Adrenal gland (tissue), 5 donors: Measurements from ENCODE around the gene RABGAP1L.

Experiments
- CTCF ChIP-seq, 6 experiments: fragments of 450-650 bp in 4 of 6; fragments of 200-600 bp in 2 of 6; sonication (generic) in 1 of 6; IDR thresholded peaks; 1 replicate in 5 of 6; 2 replicates in 1 of 6; pipeline versions ENCODE4 v1.5.1 to v1.8.0; 2016 to 2021; ENCODE audit warnings: antibody characterized with exemption in 6 of 6, mild to moderate bottlenecking in 2 of 6, moderate library complexity in 1 of 6
- POLR2A ChIP-seq, 2 donors: fragments of 450-650 bp; IDR thresholded peaks; one replicate each; pipeline ENCODE4 v1.6.1; 2017; ENCODE audit warnings: antibody characterized with exemption in 2 of 2, mild to moderate bottlenecking in 2 of 2, moderate library complexity in 1 of 2
- donor health status: DM: no; HTN: no; CAD: no.

DNA sequence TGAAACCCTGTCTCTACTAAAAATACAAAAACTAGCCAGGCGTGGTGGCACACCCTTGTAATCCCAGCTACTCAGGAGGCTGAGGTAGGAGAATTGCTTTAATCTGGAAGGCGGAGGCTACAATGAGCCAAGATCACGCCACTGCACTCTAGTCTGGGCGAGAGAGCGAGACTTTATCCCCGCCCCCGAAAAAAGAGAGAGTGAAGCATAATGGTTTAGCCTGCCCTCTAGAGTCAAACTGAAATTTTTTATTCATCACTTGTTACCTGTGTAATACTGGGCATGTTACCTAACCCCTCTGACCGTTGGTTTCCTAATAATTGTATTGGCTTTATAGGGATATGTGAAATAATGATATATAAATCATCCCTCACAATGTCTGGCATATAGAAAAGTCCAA is 307.3 kb downstream of the RABGAP1L start:
- TF ChIP-seq CTCF (IDR thresholded peaks at IDR 0.05) (no peak), POLR2A (IDR thresholded peaks at IDR 0.05) (no peak)
